ENCODE data around the gene HSDL1. TPM values are rescaled to one million over a fixed set of nuclear protein-coding genes. Genes with fewer than 3 reads are reported as not detected.

HSDL1 gene
- total RNA-seq, 1 donor from 2014 or later: 29.2 TPM

- Histone ChIP-seq H3K4me2 (ENCODE audit: low read length) (no peak overlapping the region), H2AFZ (ENCODE audit: low read depth, low read length) (no peak overlapping the region), H3K9ac (ENCODE audit: low read length) (no peak overlapping the region), H3K4me3 (ENCODE audit: insufficient read depth, low read depth, low read length) (no peak overlapping the region), H3K79me2 (ENCODE audit: insufficient read depth, low read length) (peaks cover 97% of the 10 kb centered on the region), H3K27ac (ENCODE audit: low read depth, low read length) (no peak overlapping the region), H3K9me3 (ENCODE audit: insufficient read depth, low read depth, low read length) (no peaks in the 10 kb centered on the region), H3K27me3 (ENCODE audit: insufficient read depth, low read length) (no peaks in the 10 kb centered on the region), H3K36me3 (ENCODE audit: insufficient read depth, low read length) (peaks cover 3% of the 10 kb centered on the region), H3K4me1 (ENCODE audit: insufficient read depth, low read length) (peaks cover 7% of the 10 kb centered on the region), H4K20me1 (ENCODE audit: insufficient read depth, low read length) (peaks cover 61% of the 10 kb centered on the region)
- Mint-ChIP-seq H3K27ac (ENCODE audit: unreplicated experiment) (no peak overlapping the region), H3K9me3 (ENCODE audit: unreplicated experiment) (no peaks in the 10 kb centered on the region), H3K4me3 (ENCODE audit: unreplicated experiment) (no peak overlapping the region), H3K4me1 (ENCODE audit: low read depth, unreplicated experiment) (peaks cover 10% of the 10 kb centered on the region), H3K27me3 (ENCODE audit: low read depth, unreplicated experiment) (no peaks in the 10 kb centered on the region), H3K36me3 (ENCODE audit: low read depth, unreplicated experiment) (peaks cover 6% of the 10 kb centered on the region)
- FAIRE-seq: no peak
- DNase-seq (ENCODE audit: low read depth): no peak
- TF ChIP-seq CTCF (IDR thresholded peaks at IDR 0.05; ENCODE audit: insufficient read depth, low read depth, low read length) (no peak), EZH2 (IDR thresholded peaks at IDR 0.05; ENCODE audit: insufficient read depth, low read length) (no peak)
Observed at GRCh38 chr16:84111525-84111924, 33.5 kb downstream of the HSDL1 start.

DNA sequence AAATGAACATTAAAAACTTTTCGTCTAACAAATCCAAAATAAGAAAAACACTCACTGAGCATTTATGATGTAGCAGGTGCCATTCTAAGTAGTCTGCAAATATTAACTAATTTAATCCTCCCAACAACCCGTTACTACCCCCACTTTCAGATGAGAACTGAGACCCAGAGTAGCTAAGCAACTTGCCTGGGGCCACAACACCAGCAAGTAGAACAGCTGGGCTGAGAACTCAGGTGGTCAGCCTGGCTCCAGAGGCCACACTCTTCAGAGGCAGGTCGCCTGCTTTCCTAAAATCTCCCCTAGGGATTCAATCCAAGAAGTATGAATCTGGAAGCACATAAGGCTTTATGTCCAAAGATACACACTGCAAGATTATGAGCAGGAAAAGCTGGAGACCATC lies 34.5 kb downstream of the HSDL1 start:
- DNase-seq (ENCODE audit: low read depth) (no peak), FAIRE-seq (no peak)
- H3K4me1 Mint-ChIP-seq (ENCODE audit: low read depth, unreplicated experiment): peaks cover 10% of the 10 kb centered on the region
- peaks cover 10% of the 10 kb centered on the region for H3K36me3 Mint-ChIP-seq (ENCODE audit: low read depth, unreplicated experiment)
- H3K4me3 Mint-ChIP-seq (ENCODE audit: unreplicated experiment): no peak overlapping the region
- no peak overlapping the region for H3K27ac ChIP-seq (ENCODE audit: low read depth, low read length)
- H3K4me3 ChIP-seq (ENCODE audit: insufficient read depth, low read depth, low read length): no peak overlapping the region
- H3K9me3 ChIP-seq (ENCODE audit: insufficient read depth, low read depth, low read length): no peaks in the 10 kb centered on the region
- no peak overlapping the region for H3K27ac Mint-ChIP-seq (ENCODE audit: unreplicated experiment)
- peaks cover 69% of the 10 kb centered on the region for H4K20me1 ChIP-seq (ENCODE audit: insufficient read depth, low read length)
- no peak overlapping the region for H3K4me2 ChIP-seq (ENCODE audit: low read length)
- no peaks in the 10 kb centered on the region for H3K27me3 ChIP-seq (ENCODE audit: insufficient read depth, low read length)
- peaks cover 3% of the 10 kb centered on the region for H3K36me3 ChIP-seq (ENCODE audit: insufficient read depth, low read length)
- peaks cover 2% of the 10 kb centered on the region for H3K9me3 Mint-ChIP-seq (ENCODE audit: unreplicated experiment)
- peaks cover 2% of the 10 kb centered on the region for H3K4me1 ChIP-seq (ENCODE audit: insufficient read depth, low read length)
- H3K9ac ChIP-seq (ENCODE audit: low read length): no peak overlapping the region
- H3K79me2 ChIP-seq (ENCODE audit: insufficient read depth, low read length): peaks cover 96% of the 10 kb centered on the region
- TF ChIP-seq CTCF (IDR thresholded peaks at IDR 0.05; ENCODE audit: insufficient read depth, low read depth, low read length) (no peak), EZH2 (IDR thresholded peaks at IDR 0.05; ENCODE audit: insufficient read depth, low read length) (no peak)
- H3K27me3 Mint-ChIP-seq (ENCODE audit: low read depth, unreplicated experiment): no peaks in the 10 kb centered on the region
- H2AFZ ChIP-seq (ENCODE audit: low read depth, low read length): no peak overlapping the region

- H3K4me2 ChIP-seq (ENCODE audit: low read length): no peak overlapping the region
- no peak overlapping the region for H3K4me3 ChIP-seq (ENCODE audit: insufficient read depth, low read depth, low read length)
- H3K9ac ChIP-seq (ENCODE audit: low read length): no peak overlapping the region
- peaks cover 68% of the 10 kb centered on the region for H4K20me1 ChIP-seq (ENCODE audit: insufficient read depth, low read length)
- Mint-ChIP-seq H3K4me1 (ENCODE audit: low read depth, unreplicated experiment) (peaks cover 8% of the 10 kb centered on the region), H3K4me3 (ENCODE audit: unreplicated experiment) (no peak overlapping the region), H3K36me3 (ENCODE audit: low read depth, unreplicated experiment) (peaks cover 10% of the 10 kb centered on the region), H3K27ac (ENCODE audit: unreplicated experiment) (no peak overlapping the region), H3K9me3 (ENCODE audit: unreplicated experiment) (peaks cover 2% of the 10 kb centered on the region), H3K27me3 (ENCODE audit: low read depth, unreplicated experiment) (no peaks in the 10 kb centered on the region)
- H3K27me3 ChIP-seq (ENCODE audit: insufficient read depth, low read length): no peaks in the 10 kb centered on the region
- H2AFZ ChIP-seq (ENCODE audit: low read depth, low read length): no peak overlapping the region
- TF ChIP-seq CTCF (IDR thresholded peaks at IDR 0.05; ENCODE audit: insufficient read depth, low read depth, low read length): no peak
- no peak for TF ChIP-seq EZH2 (IDR thresholded peaks at IDR 0.05; ENCODE audit: insufficient read depth, low read length)
- H3K4me1 ChIP-seq (ENCODE audit: insufficient read depth, low read length): no peaks in the 10 kb centered on the region
- FAIRE-seq (no peak), DNase-seq (ENCODE audit: low read depth) (peak; percentile 45)
- H3K27ac ChIP-seq (ENCODE audit: low read depth, low read length): no peak overlapping the region
- H3K79me2 ChIP-seq (ENCODE audit: insufficient read depth, low read length): peaks cover 94% of the 10 kb centered on the region
- no peaks in the 10 kb centered on the region for H3K9me3 ChIP-seq (ENCODE audit: insufficient read depth, low read depth, low read length)
- H3K36me3 ChIP-seq (ENCODE audit: insufficient read depth, low read length): peaks cover 3% of the 10 kb centered on the region
Observed at GRCh38 chr16:84109598-84110335, 35.2 kb downstream of the HSDL1 start.

Measured in astrocyte (in vitro differentiated cells and primary cell).